Brain microvascular endothelial cell (primary cell): ENCODE results near the gene ZNF446.

Experiments
- DNase-seq: peaks from one replicate; pipeline ENCODE4 v3.0.0-alpha.2; 2020
- H3K27ac ChIP-seq: fragments of 250-450 bp; sonication (Bioruptor Pico); 2 replicates; pipeline ENCODE4 v1.5.1; 2020; ENCODE audit warnings: mild to moderate bottlenecking, moderate library complexity
- H3K27me3 ChIP-seq: fragments of 250-450 bp; sonication (Bioruptor Pico); replicated peaks from 2 replicates; pipeline ENCODE4 v1.5.1; 2020; ENCODE audit warnings: mild to moderate bottlenecking
- H3K36me3 ChIP-seq: fragments of 250-450 bp; sonication (Bioruptor Pico); replicated peaks from 2 replicates; pipeline ENCODE4 v1.5.1; 2020; ENCODE audit warnings: mild to moderate bottlenecking
- H3K4me3 ChIP-seq: 2 replicates; pipeline ENCODE4 v1.5.1; 2011; ENCODE audit warnings: low read depth, mild to moderate bottlenecking, control low read depth, low read length, moderate library complexity
- in situ Hi-C: cut with HindIII; loops from 2 replicates; pipeline ENCODE4 v1.10.0; 2017; ENCODE audit warnings: low sequenced_read_pairs, low pct_ligation_motif_present
- TF ChIP-seq, protein P1 (sequence below): IDR thresholded peaks from 2 replicates; pipeline ENCODE4 v1.5.1; 2011; ENCODE audit warnings: low read depth, mild to moderate bottlenecking, moderate library complexity, low read length, control low read depth, inconsistent platforms; ENCODE audit errors: missing control alignments

ZNF446 gene

DNA sequence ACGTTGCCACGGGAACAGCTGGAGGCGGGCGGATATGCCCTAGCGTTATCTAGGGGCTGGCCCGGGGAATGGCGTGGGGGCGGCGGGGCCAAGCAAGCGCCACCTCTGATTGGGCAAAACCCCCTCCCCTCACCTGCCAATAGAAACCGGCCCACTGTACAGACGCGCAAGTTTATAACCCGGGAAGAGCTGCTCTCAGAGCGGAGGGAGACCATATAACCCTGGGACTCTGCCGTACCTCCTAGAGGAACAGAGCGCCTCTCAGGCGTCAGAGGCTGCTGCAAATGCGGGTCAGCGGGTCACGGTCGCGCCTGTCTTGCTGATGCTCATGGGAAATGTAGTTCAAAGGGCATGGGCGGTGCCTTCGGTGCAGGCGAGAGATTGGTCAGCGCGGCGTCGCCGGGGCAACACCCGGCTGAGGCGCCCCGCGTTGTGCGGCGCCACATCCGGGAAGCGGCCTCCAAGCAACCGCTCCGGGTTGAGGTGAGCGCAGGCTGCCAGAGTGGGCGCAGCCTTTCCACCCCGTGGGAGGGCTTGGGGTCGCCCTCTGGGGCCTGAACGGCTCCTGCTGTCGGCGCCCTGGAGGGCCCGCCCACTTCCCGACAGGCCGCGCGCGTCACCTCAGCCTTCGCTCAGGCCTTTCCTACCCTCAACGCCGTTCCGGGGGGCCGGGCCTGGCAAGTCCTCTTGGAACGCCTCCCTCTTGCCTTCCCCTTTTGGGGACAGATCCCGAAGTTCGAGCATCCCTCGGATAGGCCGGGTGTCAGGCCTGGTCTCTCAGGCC lies at the start of gene ZNF446:
ZNF446 (plus strand) TSS at position 639 of the 784 bp plus-strand sequence. CDS start 867 bp downstream, outside the sequence.
- Histone ChIP-seq H3K4me3 (peak within 1 kb of the TSS; percentile 67), H3K27ac (peak within 1 kb of the TSS; percentile 90), H3K36me3 (peaks cover 14% of the 10 kb centered on the region), H3K27me3 (no peaks in the 10 kb centered on the region)
- in situ Hi-C loops, result no loop called here
- TF ChIP-seq, protein P1, sequence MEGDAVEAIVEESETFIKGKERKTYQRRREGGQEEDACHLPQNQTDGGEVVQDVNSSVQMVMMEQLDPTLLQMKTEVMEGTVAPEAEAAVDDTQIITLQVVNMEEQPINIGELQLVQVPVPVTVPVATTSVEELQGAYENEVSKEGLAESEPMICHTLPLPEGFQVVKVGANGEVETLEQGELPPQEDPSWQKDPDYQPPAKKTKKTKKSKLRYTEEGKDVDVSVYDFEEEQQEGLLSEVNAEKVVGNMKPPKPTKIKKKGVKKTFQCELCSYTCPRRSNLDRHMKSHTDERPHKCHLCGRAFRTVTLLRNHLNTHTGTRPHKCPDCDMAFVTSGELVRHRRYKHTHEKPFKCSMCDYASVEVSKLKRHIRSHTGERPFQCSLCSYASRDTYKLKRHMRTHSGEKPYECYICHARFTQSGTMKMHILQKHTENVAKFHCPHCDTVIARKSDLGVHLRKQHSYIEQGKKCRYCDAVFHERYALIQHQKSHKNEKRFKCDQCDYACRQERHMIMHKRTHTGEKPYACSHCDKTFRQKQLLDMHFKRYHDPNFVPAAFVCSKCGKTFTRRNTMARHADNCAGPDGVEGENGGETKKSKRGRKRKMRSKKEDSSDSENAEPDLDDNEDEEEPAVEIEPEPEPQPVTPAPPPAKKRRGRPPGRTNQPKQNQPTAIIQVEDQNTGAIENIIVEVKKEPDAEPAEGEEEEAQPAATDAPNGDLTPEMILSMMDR, result no peak
- DNase-seq, result peak; percentile 97

DNA sequence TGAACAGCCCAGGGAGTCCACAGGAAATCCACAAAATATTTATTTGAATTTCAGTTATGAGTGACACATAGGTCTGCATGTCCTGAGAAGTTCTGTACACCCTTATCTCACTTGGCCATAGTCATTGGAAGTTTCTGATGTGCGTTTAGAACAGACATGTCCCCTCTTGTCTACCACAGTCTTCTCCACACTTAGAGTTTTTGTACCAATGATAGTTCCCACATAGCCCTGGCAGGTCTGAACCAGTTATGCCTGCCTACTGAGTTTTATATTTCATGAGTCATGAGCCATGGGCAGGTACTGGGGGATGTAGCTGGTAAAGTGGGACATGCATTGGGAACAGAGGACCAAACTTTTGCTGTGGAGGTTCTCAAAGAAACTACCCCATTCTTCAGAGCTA lies 47.5 kb upstream of the ZNF446 start:
- H3K27ac ChIP-seq, result no peak overlapping the region
- in situ Hi-C loops, result no loop called here
- DNase-seq, result no peak
- TF ChIP-seq, protein P1, result no peak
- no peak overlapping the region for H3K4me3 ChIP-seq
- H3K27me3 ChIP-seq, result no peaks in the 10 kb centered on the region
- H3K36me3 ChIP-seq, result peaks cover 14% of the 10 kb centered on the region

DNA sequence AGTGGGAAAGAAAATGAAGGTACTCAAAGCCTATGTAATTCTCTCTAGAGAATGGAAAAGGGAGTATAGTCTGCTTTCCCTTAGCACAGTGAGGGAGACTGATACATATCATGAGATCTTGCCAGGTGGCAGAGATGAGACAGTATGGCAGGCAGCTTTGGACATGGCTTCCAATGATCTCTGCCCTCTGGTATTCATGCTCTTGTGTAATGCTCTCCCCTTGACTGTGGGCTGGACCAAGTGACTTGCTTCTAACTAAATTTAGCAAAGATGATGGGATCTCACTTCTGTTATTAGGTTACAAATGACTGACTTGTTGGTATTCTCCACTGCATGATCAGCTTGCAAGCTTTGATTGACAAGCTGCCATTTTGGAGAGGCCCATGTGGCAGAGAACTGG lies 46.4 kb upstream of the ZNF446 start:
- TF ChIP-seq, protein P1, result no peak
- DNase-seq, result no peak
- Histone ChIP-seq H3K27ac (no peak overlapping the region), H3K4me3 (no peak overlapping the region), H3K36me3 (peaks cover 25% of the 10 kb centered on the region), H3K27me3 (no peaks in the 10 kb centered on the region)
- in situ Hi-C loops, result no loop called here

DNA sequence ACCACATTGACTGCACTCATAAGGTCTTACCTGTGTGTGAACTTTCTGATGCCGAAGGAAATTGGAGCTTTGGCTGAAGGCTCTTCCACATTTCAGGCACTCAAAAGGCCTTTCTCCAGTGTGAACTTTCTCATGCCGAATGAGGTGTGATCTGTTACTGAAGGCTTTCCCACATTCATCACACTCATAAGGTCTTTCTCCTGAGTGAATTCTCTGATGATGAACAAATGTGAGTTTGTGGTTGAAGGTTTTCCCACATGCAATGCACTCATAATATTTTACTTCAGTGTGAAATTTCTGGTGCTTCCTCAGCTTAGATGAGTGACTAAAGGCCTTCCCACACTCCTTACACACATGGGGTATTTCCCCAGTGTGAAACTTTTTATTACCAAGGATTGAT lies 41.9 kb upstream of the ZNF446 start:
- in situ Hi-C loops, result no loop called here
- no peak overlapping the region for H3K4me3 ChIP-seq
- no peak overlapping the region for H3K27ac ChIP-seq
- TF ChIP-seq, protein P1, result no peak
- DNase-seq, result no peak
- H3K36me3 ChIP-seq, result peaks cover 46% of the 10 kb centered on the region
- H3K27me3 ChIP-seq, result no peaks in the 10 kb centered on the region

DNA sequence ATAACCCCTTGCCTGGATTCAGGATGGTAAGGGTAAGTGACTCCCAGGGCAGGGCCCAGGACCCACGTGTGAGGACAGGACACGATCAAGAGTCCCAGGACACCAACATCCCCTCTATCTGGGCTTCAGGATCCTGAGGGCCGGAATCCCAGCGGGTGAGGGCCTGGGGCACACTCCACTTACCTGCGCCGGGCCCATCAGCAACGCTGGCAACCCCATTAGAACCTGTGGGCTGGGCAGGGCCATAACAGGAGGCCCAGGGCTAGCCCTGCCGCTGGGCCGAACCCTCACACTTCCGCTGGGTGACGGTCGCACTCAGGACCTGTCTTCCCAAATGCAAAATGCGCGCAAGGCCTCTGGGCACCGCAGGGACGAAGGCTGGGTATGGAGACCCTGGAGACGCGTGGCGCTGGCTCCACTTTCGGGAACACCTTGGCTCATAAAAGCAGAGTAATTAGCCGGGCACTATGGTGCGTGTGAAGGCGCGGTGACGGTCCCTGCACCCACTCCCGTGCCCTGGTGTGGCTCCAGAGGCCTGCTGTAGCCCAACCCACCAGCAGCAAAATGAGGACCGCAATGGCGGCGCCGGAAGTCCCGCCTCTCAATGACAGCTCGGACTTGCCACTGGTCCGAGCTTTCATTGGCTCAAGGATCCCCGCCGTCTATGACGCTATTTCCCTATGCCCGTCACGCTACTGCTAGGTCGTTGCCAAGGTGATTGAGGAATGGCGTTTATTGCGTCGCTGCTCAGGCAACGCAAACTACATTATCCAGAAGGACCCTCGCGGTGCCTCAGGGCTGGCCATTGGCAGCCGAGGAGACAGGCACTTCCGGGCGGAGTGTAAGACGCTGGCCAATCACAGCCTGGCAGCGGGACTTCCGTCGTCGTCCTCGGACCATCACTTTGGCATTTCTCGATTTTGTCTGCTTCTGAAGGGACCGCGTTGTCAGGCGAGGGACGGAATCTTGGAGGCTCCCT lies 36.3 kb upstream of the ZNF446 start, which contains the start of gene ZNF132:
ZNF132 (minus strand) TSS at position 578 of the 979 bp plus-strand sequence; CDS start at position 246, 332 bp downstream.
- peak; percentile 100 for DNase-seq
- Histone ChIP-seq H3K4me3 (peak within 1 kb of the TSS; percentile 68), H3K36me3 (peaks cover 20% of the 10 kb centered on the region), H3K27ac (peak within 1 kb of the TSS; percentile 65), H3K27me3 (no peaks in the 10 kb centered on the region)
- in situ Hi-C loops, result no loop called here
- TF ChIP-seq, protein P1, result no peak
